Testis (tissue), 3 donors: ENCODE data around the gene P2RX5. TPM values are rescaled to one million over a fixed set of nuclear protein-coding genes. Genes with fewer than 3 reads are reported as not detected.
"Not testable (repeated sequence)": the region's sequence is repeated elsewhere in the genome, so short reads cannot be mapped to it uniquely, and the experiment has no call there.

Experiments
- DNase-seq: peaks from one replicate; pipeline ENCODE4 v3.0.0-alpha.2; 2019
- H3K27ac ChIP-seq, 2 donors: fragments of 200-600 bp; sonication (generic); one replicate each; pipeline ENCODE4 v1.5.1; 2019
- H3K27me3 ChIP-seq: fragments of 200-600 bp; sonication (generic); one replicate; pipeline ENCODE4 v1.5.1; 2019
- H3K36me3 ChIP-seq: fragments of 200-600 bp; sonication (generic); one replicate; pipeline ENCODE4 v1.5.1; 2017; ENCODE audit warnings: low read depth; ENCODE audit errors: missing control alignments
- H3K4me1 ChIP-seq: fragments of 200-600 bp; sonication (generic); one replicate; pipeline ENCODE4 v1.5.1; 2019
- H3K4me3 ChIP-seq, 2 donors: fragments of 200-600 bp; sonication (generic); one replicate each; pipeline ENCODE4 v1.5.1; 2017 to 2019
- H3K9me3 ChIP-seq: fragments of 200-600 bp; sonication (generic); one replicate; pipeline ENCODE4 v1.5.1; 2017
- CTCF ChIP-seq, 3 experiments: fragments of 450-650 bp in 2 of 3; fragments of 200-600 bp in 1 of 3; sonication (generic) in 1 of 3; IDR thresholded peaks; one replicate each; pipeline ENCODE4 v1.5.1; 2016 to 2019; ENCODE audit warnings: antibody characterized with exemption in 3 of 3, mild to moderate bottlenecking in 2 of 3, moderate library complexity in 1 of 3
- POLR2A ChIP-seq: fragments of 450-650 bp; IDR thresholded peaks from one replicate; pipeline ENCODE4 v1.6.1; 2017; ENCODE audit warnings: antibody characterized with exemption, mild to moderate bottlenecking, moderate library complexity
- WGBS, 2 donors: methylation state at CpG; one replicate each; pipeline ENCODE4 v1.1.5; 2018; 5-methylcytosine and 5-hydroxymethylcytosine counted together
- intact Hi-C: fragments of 100-400 bp; cut with DNase I; formaldehyde crosslinking; loops from one replicate; pipeline ENCODE4 v1.15.1; 2023; ENCODE audit warnings: low total_unique reads
- polyA plus RNA-seq: library from polyadenylated mRNA; stranded (reverse); fragments of 350-450 nt; fragmentation: Illumina TruSeq; extraction: RNeasy Lipid Tissue Mini Kit (QIAGEN cat#74804); gene quantifications from one replicate; pipeline ENCODE4 v1.2.3, GENCODE V29; 2014; ENCODE audit warnings: low read depth, low replicate concordance; ENCODE audit not compliant: insufficient read depth
- total RNA-seq, 2 donors: library from RNA; depleted of rRNA; stranded (reverse); fragments of >200 nt; gene quantifications; one replicate each; pipeline ENCODE4 v1.2.3, GENCODE V29; 2016

Gene P2RX5
- total and polyA plus RNA-seq, 3 donors from 2014 or later = 2.0 to 3.7 (median 3.0) TPM

- intact Hi-C loops = no loop called here
- WGBS, 2 donors = 90 to 92% methylated on average over 15 to 16 of the region's 16 CpGs
- Histone ChIP-seq H3K4me3 (no peak overlapping the region), H3K4me1 (peaks cover 16% of the 10 kb centered on the region), H3K27ac (no peak overlapping the region), H3K36me3 (no peaks in the 10 kb centered on the region), H3K9me3 (no peaks in the 10 kb centered on the region), H3K27me3 (no peaks in the 10 kb centered on the region)
- no peak for DNase-seq
- no peak for TF ChIP-seq CTCF (IDR thresholded peaks at IDR 0.05)
- TF ChIP-seq POLR2A = no peak
Observed at GRCh38 chr17:3739422-3740124, 43.6 kb upstream of the P2RX5 start.

- Histone ChIP-seq H3K27ac (no peak overlapping the region), H3K36me3 (no peaks in the 10 kb centered on the region), H3K4me1 (peaks cover 16% of the 10 kb centered on the region), H3K4me3 (no peak overlapping the region), H3K27me3 (no peaks in the 10 kb centered on the region), H3K9me3 (no peaks in the 10 kb centered on the region)
- intact Hi-C loops = no loop called here
- peak; percentile 42 for DNase-seq
- no peak for TF ChIP-seq POLR2A
- TF ChIP-seq CTCF (IDR thresholded peaks at IDR 0.05) = no peak
- 61 to 63% methylated on average over 14 to 16 of the region's 16 CpGs for WGBS, 2 donors
Observed at GRCh38 chr17:3738562-3739295, 42.8 kb upstream of the P2RX5 start.

GRCh38 chr17:3735515-3735914, 39.6 kb upstream of the P2RX5 start:
- no peaks in the 10 kb centered on the region for H3K9me3 ChIP-seq
- 78 to 85% methylated on average over 8 of the region's 8 CpGs for WGBS, 2 donors
- no peaks in the 10 kb centered on the region for H3K36me3 ChIP-seq
- H3K27me3 ChIP-seq = no peaks in the 10 kb centered on the region
- H3K4me3 ChIP-seq = no peak overlapping the region
- peaks cover 23% of the 10 kb centered on the region for H3K4me1 ChIP-seq
- intact Hi-C loops = no loop called here
- TF ChIP-seq POLR2A (no peak), CTCF (IDR thresholded peaks at IDR 0.05) (no peak)
- DNase-seq = no peak
- no peak overlapping the region for H3K27ac ChIP-seq

- H3K9me3 ChIP-seq, H3K36me3 ChIP-seq, H3K27me3 ChIP-seq, H3K27ac ChIP-seq, intact Hi-C loops, H3K4me3 ChIP-seq: not testable (repeated sequence)
- peak; percentile 40 for DNase-seq
- H3K4me1 ChIP-seq = peaks cover 23% of the 10 kb centered on the region
- 65 to 88% methylated on average over 10 of the region's 10 CpGs for WGBS, 2 donors
Observed at GRCh38 chr17:3734911-3735276, 38.9 kb upstream of the P2RX5 start.

- TF ChIP-seq POLR2A (no peak), CTCF (IDR thresholded peaks at IDR 0.05) (no peak)
- intact Hi-C loops = no loop called here
- H3K4me1 ChIP-seq = peaks cover 8% of the 10 kb centered on the region
- no peak overlapping the region for H3K27ac ChIP-seq
- 38 to 43% methylated on average over 9 of the region's 9 CpGs for WGBS, 2 donors
- H3K4me3 ChIP-seq = no peak overlapping the region
- no peaks in the 10 kb centered on the region for H3K9me3 ChIP-seq
- H3K27me3 ChIP-seq = no peaks in the 10 kb centered on the region
- H3K36me3 ChIP-seq = no peaks in the 10 kb centered on the region
- peak; percentile 41 for DNase-seq
Observed at GRCh38 chr17:3732210-3732621, 36.3 kb upstream of the P2RX5 start.
